GM21381 (cell line): Measurements from ENCODE around the gene PDP2.
"Not testable (repeated sequence)": the region's sequence is repeated elsewhere in the genome, so short reads cannot be mapped to it uniquely, and the experiment has no call there.

Experiments used
- ATAC-seq: cut with Tn5 transposase; IDR thresholded peaks from one replicate; pipeline ENCODE4 v1.9.1; 2021; ENCODE audit warnings: mild to moderate bottlenecking, moderate library complexity; ENCODE audit not compliant: unreplicated experiment

PDP2 gene

DNA sequence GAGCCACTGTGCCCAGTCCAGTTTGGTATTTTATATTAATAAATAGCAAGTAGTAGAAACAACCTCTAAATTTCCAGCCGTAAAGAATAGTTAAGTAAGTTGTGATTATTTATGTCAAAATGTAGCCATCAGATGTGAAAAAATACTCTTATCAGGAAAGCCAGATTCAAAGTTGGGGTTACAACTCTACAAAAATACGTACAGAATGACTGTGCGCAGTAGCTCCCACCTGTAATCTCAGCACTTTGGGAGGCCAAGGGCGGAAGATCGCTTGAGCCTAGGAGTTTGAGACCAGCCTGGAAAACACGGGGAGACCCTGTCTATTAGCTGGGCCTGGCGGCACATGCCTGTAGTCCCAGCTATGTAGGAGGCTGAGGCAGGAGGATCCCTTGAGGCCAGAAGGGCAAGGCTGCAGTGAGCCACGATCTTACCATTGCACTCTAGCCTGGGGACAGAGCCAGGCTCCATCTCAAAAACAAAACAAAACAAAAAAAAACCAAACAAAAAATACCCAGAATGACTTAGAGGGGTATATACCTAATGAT is 1.7 kb downstream of the PDP2 start:
- ATAC-seq = no peak

DNA sequence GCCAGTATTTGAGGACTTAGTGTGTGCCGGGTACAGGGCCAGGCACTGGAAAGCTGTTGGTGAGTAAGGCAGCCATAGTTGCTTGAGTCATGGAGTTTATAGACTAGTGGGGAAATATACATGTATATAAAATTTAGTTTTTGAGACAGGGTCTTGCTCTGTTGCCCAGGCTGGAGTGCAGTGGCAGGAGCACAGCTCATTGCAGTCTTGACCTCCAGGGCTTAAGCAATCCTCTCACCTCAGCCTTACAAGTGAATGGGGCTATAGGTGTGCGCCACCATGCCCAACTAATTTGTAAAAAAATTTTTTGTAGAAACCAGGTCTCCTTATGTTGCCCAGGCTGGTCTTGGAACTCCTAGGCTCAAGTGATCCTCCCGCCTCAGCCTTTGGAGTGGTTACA is 2.4 kb downstream of the PDP2 start:
- no peak for ATAC-seq

DNA sequence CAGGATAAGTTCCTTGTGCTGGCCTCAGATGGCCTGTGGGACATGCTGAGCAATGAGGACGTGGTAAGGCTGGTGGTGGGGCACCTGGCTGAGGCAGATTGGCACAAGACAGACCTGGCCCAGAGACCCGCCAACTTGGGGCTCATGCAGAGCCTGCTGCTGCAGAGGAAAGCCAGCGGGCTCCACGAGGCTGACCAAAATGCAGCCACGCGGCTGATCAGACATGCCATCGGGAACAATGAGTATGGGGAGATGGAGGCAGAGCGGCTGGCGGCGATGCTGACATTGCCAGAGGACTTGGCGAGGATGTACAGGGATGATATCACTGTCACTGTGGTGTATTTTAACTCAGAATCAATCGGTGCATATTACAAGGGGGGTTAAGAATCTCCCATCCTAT is 5.2 kb downstream of the PDP2 start:
- ATAC-seq = no peak

DNA sequence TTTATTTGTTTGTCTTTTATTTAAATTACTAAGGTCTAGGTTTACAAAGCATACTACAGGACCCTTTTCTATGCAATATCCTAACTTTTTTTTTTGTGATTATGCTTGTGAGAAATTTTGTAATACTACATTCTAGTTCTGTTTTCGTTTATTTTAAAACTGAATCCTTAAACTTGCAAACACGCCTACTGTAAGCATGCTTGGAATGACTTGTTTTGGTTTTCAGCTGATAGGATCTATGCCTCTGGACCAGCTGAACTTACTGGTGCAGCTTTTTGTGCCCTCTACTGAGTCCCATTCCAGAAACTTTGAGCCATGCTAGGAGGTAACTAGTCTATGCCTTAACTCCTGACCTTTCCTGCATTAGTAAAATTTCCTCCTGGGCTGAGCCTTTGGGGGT is 6.0 kb downstream of the PDP2 start:
- no peak for ATAC-seq

DNA sequence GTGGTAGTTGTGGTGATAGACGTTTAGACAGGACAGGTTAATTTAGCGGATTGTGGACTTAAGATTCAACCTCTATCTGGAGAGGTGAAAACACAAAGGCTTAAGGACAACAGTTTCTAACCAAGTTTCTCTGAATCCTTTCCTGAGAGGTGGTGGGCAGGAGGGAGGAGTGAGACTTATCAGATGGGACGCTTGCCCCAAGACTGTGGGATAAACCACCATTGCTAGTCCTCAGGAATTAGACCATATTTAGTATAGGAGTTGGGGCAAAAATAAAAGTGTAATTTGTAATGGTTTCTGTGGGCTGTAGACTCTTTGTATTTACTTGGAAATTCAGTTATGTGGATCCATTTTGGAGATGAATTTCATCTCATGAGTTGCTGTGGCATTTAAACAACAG is 6.6 kb downstream of the PDP2 start:
- no peak for ATAC-seq

DNA sequence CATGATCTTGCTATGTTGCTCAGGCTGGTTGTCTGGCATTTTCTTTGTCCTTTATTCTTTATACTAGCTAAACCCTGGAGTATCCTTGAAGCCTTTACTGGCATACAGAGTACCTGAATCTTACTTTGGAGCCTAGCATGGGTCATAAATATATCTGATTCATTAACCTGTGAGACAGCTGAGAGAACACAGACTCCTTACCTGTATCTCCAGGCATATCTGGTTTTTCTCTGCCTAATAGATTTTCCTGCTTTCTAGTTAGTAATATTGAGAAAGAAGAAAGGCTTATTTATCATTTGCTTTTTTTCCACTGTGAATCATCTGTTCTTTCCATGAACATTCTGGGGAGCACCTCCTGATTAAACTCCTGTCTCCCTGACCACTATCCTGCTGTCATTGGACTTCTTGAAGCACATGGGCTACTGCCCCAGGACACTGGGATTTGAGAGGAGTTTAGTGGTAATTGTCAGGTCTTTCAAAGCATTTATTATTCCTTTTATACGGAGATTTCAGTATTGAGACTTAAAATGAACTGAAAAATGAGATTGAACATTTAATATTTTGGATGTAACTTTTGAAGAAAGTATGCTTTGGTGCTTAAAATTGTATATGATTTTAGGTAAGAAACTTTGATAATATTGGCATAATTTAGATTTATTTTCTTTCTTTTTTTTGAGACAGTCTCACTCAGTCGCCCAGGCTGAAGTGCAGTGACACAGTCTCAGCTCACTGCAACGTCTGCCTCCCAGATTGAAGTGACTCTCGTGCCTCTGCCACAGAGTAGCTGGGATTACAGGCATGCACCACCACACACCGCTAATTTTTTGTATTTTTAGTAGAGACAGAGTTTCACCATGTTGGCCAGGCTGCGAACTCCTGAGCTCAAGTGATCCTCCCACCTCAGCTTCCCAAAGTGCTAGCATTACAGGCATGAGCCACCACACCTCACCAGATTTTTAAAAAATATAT is 8.6 kb downstream of the PDP2 start:
- ATAC-seq = no peak

DNA sequence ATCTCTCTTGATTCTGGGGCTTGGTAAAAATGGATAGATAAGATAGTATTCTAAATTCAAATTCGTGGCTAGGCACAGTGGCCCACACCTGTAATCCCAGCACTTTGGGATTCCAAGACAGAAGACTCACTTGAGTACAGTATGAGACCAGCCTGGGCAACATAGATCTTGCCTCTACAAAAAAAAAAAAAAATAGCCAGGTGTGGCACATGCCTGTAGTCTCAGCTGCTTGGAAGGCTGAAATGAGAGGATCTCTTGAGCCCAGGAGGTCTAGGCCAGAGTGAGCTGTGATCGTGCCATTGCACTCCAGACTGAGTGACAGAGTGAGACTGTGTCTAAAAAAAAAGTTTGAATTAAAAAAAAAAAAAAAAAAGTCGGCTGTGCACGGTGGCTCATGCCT is 9.3 kb downstream of the PDP2 start:
- no peak for ATAC-seq

DNA sequence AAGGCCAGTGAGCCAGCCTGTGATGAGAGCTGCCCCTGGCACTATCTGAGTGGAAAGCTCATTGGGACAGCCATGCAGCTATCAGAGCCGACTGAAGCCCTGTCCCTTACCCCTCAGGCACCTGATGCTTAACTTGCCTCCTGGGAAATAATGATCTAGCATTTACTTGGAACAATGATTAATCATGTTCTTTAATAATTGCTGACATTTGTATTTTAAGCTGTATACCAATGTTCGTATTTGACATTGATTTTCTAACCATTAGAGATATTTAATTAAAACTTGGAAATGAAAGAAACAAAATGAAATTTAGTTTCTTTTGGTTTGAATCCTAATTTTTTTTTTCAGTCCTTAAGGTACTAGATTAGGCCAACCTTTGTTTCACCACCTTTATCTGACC is 10.5 kb downstream of the PDP2 start:
- no peak for ATAC-seq

DNA sequence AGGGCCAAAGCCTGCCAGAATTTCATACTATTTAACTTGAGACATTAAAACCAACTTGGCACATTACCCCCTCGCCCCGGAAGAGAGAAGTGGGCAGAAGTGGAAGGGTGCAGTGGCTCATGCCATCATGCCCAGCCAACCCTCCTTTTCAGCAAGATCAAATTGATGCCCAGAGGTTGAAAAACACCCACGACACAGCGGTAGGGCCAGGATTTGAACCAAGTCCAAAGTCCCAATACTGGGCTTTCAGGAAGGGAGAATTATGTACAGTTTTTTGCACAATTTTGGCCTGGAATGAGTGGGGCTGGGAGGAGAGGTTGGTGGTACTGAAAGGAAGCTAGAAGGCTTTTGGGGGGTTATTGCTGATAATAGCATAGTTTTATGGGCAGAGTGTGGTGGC is 11.0 kb downstream of the PDP2 start:
- ATAC-seq = no peak

DNA sequence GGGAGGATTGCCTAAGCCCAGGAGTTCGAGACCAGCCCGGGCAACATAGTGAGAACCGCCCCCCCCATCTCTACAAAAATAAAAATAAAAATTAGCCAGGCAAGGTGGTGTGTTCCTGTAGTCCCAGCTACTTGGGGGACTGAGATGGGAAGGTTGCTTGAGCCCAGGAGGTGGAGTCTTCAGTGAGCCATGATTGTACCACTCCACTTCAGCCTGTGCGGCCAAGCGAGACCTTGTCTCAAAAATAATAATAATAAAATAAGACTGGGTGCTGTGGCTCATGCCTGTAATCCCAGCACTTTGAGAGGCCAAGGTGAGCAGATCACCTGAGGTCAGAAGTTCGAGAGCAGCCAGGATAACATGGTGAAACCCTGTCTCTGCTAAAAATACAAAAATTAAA is 11.5 kb downstream of the PDP2 start:
- ATAC-seq = no peak

DNA sequence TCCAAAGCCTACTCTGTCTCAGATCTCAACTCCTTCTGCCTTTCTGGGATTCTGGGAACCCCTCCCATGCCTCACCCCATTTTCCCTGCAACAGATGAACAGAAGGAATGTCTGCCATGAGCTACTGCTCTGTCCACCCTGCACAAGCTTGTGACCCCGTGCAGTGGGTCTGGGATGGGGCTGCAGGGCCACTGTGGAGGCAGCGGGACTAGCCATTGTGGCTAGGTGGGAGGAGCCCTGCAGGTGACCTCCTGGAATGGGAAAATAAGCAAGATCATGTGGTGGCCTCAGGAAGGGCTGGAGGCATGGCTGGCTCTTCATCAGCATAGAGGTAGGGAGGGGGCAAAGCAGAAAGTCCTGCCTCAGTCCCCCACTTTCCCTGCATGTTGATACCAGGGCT is 13.7 kb downstream of the PDP2 start:
- ATAC-seq = no peak

DNA sequence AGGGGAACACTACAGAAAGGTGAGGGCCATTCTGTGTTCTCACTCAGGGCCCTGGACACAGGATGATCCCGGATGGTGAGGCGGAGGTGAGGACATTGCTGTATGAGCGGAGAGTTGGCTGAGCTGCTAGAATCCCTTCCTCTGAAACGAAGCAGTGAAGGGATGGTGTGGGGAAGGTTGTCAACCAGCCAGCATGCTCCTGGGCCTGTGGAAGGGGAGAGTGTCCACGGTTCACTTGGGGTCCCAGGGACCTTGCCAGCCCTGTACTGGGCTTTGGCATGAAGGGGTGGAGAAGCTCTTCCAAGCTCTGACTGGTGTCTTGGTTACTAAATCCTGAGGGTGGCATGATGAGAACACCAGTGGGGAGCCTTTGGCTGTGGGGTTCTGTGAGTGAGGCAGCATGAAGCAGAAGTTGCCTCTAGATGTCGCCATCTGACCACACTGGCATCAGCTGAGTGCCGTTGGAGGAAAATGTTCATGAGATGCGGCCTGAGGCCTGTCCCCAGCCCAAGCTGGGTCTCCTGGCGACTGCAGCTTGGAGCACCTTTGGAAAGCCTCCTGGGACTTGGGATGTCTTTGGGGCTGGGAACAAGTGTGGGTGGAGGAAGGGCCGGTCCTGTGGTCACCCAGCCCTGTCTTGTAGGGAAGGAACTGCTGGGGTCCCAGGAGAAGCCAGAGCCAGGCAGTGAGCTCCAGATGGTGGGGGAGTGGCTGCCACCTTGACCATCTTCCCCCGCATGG is 14.8 kb downstream of the PDP2 start:
- ATAC-seq = no peak

DNA sequence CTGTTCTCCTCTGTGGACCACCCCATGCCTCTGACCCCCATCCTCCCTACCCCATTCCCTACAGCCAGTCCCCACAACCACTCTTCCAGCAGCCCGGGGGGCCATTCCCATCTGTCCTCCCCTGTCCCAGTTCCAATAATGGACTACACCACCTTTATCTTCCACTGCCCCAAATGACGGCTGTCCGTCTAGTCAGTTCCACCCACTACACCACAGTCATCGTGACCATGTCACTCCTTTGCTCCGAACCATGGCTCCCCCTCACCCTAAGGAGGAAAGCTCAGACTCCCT is 15.3 kb downstream of the PDP2 start:
- no peak for ATAC-seq

DNA sequence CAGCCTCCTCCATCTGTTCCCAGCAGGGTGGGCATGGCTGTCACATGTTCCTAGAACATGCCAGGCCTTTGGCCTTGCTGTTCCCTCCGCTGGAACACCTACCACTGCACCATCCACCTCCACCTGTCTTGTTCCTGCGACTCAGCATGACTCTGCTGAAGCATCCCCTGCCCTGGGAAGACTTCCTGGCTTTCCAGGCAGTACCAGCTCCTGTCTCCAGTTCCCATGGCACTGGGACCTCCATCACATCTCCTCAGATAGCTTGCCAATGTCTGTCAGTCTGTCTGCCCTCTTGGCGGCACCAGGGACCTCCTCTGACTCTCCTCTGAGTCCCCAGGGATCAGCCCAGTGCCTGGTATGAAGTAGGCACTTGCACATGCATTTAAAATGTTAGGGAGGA is 15.7 kb downstream of the PDP2 start:
- no peak for ATAC-seq

DNA sequence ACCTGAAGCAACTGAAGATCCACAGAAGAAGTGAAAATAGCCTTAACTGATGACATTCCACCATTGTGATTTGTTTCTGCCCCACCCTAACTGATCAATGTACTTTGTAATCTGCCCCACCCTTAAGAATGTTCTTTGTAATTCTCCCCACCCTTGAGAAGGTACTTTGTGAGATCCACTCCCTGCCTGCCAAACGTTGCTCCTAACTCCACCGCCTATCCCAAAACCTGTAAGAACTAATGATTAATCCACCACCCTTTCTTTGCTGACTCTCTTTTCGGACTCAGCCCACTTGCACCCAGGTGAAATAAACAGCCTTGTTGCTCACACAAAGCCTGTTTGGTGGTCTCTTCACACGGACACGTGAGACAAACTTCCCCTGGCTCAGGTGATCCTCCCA is 16.4 kb downstream of the PDP2 start:
- not testable (repeated sequence) for ATAC-seq

DNA sequence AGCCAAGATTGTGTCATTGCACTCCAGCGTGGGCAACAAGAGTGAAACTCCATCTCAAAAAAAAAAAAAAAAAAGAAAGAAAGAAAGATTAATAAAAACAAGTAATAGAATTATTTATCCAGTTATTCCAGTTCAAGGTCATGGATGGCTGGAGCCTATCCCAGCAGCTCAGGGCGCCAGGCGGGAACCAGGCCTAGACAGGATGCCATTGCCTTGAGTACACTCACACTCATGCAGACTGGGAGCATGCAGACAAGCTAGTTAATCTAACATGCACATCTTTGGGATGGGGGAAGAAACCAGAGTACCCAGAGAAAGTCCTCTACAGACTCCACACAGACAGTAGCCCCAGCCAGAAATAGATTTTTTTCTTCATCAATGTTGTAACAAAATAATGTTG is 17.9 kb downstream of the PDP2 start:
- no peak for ATAC-seq

DNA sequence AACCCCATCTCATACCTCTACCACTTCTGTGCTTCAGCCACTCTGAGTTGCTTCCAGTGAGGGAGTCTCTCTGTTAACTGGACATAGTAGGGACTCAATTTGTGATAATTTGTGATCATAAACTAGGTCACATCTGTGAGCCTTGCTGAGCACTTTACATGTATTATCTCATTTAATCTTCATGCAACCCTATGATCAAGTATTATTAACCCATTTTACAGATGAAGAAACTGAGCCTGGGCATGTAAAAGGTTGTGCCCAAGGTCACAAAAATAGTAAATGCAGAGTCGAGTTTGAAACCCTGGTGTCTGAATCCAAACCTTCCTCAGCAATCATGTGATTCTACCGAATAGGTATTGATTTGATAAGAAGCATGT is 18.6 kb downstream of the PDP2 start:
- ATAC-seq = no peak

DNA sequence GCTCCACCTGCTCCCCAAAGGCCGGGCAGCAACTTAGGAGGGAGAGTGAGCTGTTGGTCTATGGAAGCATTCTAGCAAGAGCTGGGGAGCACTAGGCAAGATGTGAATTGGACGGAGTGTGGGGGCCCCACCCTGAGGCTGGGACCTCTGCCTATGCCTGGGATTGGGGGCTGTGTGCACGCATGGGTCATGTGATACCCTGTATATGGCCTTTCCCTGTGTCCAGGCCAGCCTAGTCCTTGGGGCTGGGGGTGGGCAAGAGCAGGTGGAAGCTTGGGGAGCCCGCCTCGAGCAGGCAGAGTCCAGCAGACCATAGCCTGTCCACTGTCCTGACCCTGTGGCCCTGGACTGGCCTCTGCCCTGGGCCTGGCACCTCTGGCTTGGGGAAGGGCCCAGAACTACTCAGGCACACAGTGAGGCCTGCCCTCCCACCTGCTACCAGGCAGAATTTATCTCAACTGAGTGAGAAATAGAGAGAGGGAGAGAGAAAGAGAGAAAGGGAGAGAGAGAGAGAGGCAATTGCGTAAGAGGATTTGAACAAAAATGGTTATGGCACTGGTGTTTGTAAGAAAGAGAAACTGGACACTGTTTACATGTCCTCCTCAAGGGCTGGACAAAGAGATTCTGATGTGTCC is 19.1 kb downstream of the PDP2 start:
- ATAC-seq = no peak

DNA sequence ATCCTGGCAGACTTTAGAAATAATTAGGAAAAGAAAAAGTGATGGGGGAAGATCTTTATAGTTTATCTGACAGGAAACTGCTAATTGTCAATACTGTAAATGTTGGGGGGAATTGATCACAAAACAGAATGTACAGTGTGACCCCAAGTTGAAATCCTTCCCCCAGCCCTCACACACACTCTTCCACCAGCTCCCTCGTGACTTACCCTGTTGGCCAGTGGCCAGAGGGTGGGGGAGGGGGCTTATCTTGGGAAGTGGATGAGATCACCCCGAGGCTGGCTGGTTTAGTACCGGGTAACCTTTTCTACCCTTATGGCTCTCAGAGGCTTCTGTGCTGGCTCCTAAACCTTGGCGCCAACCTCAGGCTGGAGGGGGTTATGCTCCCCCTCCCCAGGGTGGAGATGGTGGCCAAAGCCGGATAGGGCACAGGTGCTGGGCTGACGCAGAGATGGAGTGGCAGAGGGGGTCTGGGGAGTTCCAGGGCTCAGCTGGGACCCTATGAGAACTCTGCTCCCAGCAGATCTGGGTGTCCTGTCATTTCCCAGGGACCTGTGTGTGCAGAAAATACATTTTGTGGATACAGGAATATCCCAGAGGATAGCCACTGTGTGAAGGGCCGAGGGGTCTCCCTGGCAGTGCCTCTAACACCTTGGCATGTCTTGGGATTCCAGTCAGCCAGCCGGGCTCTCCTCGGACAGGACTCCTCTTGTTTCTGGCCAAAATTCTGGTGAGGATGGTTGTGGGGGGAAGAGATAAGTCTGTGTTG is 19.8 kb downstream of the PDP2 start:
- no peak for ATAC-seq

DNA sequence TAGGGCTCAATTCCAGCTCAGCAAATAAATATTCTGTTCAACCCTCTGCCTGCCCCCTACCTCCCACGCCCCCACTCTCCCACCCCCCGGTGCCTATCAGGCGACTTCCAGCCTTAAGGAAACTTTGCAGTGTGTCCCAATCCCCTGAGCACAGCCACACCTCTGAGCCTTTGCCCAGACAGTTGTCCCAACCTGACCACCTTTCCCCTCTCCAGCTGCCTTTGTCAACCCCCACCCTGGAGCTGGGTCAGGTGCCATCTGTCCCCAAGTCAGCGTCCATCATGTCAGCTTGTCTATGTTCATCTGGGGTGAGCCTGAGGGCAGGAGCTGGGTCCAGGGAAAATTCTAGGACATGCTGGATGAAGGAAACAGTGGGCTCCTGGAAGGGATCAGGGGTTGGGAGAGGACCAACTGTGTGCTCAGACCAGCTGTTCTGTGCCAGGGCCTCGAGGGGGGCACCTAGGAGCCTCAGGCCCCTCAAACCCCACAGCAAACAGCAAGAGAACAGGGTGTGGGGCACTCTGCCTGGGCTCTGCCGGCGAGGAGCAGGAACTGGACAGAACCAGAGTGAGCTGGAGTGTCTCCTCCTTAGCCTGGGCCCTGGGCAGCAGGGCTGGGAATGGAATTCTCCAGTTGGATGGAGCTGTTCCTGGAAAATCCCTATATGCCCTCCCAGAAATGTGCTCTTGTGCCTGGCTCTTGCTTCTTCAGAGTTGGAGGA is 20.6 kb downstream of the PDP2 start:
- no peak for ATAC-seq
